Stimulated activated CD4-positive, alpha-beta T cell treated with anti-CD3 and anti-CD28 coated beads, Interleukin-4, amount 100 ng/mL, for 1 hour (primary cell): ENCODE data around the gene STAT5A.
"Not testable (repeated sequence)": the region's sequence is repeated elsewhere in the genome, so short reads cannot be mapped to it uniquely, and the experiment has no call there.

Source experiments
- DNase-seq: peaks from one replicate; pipeline ENCODE4 v3.0.0-alpha.2; 2020

The STAT5A gene

GRCh38 chr17:42286411-42287221 is 1.7 kb upstream of the STAT5A start:
- peak; percentile 11 for DNase-seq

DNA sequence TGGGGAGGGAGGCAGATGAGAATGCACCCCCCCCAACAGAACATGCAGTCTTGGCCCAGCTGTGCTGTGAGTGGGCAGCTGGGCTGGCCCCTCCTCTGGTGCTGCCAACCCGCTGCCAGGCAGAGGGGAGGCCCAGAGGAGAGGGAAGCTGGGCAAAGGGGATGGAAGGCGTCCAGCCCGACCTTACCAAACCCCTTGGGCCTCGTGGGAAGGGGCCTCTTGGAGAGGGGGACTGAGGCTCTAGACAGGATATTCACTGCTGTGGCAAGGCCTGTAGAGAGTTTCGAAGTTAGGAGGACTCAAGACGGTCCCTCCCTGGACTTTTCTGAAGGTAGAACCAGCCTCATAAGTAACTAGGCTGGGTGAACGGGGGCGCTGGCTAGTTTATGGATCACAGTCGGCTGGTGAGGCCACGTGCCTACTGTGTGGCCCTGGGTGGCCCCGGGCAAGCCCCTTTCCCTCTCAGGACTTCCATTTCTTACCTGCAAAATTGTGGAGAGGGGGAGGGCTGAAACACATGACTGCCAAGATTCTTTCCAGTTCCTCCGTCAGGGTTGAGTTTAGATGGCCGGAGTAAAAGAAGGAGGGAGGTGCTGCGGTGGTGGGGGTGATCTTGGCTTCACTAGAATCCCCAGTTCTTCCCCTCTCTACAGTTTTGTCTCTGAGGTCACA is 857 bp upstream of the STAT5A start:
- DNase-seq = peak; percentile 55

DNA sequence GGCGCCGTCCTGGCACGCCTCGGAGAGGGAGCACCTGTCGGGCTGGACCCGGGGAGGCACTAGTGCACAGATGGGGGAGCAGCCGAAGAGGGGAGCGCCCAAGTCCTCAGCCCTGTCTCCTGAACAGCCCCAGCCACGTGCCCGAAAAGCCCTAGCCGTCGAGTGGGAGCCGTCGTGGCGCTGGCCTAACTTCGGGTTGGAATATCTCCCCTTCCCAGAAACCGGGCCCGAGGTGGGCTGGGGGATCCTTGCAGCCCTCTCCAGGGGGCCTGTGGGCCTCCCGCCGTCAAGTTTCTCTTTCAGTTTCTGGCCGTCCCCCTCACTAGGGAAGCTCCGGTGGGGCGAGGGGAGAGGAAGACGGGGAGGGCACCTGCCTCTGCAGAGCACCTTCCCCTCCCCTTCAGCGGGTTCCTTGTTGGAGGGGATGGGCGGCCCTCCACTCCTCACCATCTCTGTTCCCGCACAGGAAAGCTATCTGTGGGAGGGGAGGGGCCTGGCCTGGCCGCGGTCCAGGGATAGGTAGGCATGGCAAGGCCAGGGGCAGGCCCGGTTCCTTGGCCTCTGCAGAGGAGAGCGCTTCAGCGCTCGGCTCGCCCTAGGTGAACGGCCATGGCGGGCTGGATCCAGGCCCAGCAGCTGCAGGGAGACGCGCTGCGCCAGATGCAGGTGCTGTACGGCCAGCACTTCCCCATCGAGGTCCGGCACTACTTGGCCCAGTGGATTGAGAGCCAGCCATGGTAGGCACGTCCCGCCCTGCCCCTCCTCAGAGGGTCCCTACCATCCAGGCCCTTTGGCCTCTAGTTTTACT is 709 bp downstream of the STAT5A start:
- peak; percentile 74 for DNase-seq

DNA sequence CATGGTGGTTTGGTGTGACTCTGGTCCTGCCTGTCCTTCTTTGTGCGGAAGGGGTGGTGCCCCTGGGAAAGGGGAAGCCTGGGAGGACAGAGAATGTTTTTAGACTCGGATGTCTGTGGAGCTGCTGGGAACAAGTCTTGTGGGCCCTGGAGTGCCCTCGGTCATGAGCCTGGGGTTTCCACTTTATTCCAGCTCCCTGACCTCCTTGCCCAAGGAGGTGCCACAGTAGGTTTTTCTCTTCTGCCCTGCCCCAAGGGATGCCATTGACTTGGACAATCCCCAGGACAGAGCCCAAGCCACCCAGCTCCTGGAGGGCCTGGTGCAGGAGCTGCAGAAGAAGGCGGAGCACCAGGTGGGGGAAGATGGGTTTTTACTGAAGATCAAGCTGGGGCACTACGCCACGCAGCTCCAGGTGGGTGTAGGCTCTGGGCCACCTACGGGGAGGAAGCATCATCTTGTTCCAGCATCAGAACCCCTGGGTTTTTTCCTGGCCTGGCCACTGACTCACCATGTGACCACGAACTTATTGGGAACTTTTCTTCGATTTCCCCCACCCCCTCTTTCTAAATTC is 1.4 kb downstream of the STAT5A start:
- peak; percentile 79 for DNase-seq

DNA sequence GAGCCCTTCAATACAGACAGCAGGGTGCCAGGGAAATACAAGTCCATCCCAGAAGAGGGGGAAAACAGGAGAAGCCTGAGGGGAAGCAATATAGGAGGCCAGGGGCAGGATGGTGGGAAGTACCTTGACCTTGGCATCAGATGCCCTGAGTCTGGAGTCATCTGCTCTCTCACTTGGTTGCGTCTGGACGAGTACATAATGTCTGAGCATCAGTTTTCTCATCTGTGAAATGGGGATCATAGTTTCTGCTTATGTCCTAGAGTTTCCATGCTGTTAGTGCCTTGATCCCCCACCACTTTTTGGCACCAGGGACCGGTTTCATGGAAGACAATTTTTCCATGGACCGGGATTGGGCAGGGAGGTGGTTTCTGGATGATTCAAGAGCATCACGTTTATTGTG is 2.3 kb downstream of the STAT5A start:
- peak; percentile 2 for DNase-seq

DNA sequence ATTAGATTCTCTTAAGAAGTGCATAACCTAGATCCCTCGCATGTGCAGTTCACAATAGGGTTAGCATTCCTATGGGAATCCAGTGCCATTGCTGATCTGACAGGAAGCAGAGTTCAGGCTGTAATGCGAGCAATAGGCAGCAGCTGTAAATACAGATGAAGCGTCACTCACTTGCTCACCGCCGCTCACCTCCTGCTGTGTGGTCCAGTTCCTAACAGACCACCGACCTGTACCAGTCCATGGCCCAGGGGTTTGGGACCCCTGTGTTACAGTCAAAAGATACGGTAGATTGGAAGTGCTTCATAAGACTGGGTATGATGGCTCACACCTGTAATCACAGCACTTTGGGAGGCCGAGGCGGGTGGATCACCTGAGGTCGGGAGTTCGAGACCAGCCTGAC is 2.8 kb downstream of the STAT5A start:
- no peak for DNase-seq

GRCh38 chr17:42294469-42295398 is 6.4 kb downstream of the STAT5A start:
- no peak for DNase-seq

DNA sequence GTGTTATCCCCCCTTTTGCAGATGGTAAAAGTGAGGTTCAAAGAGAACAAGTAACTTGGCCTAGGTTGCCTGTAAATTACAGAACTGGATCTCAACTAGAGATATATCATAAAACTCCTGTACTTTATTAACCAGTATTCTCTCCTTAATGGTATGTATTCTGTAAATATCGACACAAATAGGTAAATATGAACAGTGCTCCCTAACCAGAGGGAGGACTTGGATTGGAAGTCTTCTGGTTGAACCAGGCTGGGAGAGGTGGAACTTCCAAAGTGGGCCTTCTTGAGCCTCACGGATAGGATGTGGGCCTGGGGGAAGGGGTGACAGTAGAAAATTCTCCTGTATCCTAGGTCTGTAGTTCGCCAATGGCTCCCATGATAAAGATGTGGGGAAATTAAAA is 7.7 kb downstream of the STAT5A start:
- no peak for DNase-seq

- DNase-seq = not testable (repeated sequence)
These were observed 9.5 kb downstream of the STAT5A start for GRCh38 chr17:42297775-42298174.

GRCh38 chr17:42299361-42299760 is 11.1 kb downstream of the STAT5A start:
- not testable (repeated sequence) for DNase-seq

DNA sequence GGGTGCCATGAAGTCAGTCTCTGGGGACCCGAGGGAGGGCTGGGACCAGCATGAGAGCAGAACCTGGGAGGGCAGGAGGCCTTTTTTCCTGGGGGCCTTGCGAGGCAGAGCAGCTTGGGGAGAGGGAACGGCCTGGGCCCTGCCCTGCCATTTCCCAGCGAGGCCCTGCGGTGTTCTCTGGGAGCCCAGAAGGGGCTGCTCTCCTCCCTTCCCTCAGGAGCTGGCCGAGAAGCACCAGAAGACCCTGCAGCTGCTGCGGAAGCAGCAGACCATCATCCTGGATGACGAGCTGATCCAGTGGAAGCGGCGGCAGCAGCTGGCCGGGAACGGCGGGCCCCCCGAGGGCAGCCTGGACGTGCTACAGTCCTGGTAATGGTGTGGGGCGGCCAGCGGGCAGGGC is 11.6 kb downstream of the STAT5A start:
- not testable (repeated sequence) for DNase-seq

GRCh38 chr17:42301022-42301421 is 12.7 kb downstream of the STAT5A start:
- DNase-seq = no peak

DNA sequence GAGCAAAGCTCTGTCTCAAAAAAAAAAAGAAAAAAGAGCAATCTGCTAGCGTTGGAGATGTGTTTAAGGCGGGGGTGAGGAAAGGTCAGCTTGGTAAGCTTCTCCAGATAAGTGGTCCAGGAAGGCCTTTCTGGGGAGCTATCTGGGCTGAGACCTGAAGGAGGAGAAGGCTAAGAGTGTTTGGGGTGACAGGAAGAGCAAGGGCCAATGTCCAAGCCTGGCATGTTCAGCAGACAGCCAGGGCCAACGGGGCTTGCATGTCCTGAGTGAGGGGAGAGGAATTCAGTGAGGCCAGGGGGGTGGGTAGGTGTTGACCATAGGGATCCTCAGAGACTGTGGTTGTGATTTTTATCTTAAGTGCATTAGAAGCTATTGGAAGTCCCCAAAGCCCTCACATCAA is 15.4 kb downstream of the STAT5A start:
- no peak for DNase-seq

GRCh38 chr17:42304187-42305030 is 16.1 kb downstream of the STAT5A start:
- DNase-seq = no peak

DNA sequence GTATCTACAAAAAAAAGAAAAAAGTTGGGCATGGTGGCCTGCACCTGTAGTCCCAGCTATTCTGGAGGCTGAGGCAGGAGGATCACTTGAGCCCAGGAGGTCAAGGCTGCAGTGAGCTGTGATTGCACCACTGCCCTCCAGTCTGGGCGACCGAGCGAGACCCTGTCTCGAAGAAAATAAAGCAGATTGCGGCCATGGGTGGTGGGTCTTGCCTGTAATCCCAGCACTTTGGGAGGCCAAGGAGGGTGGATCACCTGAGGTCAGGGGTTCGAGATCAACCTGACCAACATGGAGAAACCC is 16.7 kb downstream of the STAT5A start:
- not testable (repeated sequence) for DNase-seq

- DNase-seq = no peak
These were observed 17.5 kb downstream of the STAT5A start for GRCh38 chr17:42305543-42306384.

- DNase-seq = no peak
These were observed 18.0 kb downstream of the STAT5A start for GRCh38 chr17:42306385-42306667.

DNA sequence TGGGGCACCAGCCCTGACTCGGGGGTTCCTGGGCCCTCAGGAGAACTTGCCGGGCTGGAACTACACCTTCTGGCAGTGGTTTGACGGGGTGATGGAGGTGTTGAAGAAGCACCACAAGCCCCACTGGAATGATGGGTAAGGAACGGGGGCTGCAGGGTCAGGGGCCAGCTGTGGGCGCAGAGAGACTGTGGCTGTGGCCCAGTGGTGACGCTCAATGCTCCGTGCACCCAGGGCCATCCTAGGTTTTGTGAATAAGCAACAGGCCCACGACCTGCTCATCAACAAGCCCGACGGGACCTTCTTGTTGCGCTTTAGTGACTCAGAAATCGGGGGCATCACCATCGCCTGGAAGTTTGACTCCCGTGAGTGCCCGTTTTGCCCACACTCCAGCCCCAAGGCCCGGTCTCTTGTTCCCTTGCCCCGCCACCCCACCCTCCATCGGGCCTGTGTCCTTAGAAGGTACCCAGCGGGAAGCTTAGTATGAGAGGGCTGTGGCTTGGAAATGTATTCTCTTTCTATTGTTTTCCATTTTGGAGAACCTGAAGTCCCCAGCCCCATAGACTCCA is 19.1 kb downstream of the STAT5A start:
- no peak for DNase-seq

GRCh38 chr17:42308446-42308845 is 20.1 kb downstream of the STAT5A start:
- DNase-seq = no peak

DNA sequence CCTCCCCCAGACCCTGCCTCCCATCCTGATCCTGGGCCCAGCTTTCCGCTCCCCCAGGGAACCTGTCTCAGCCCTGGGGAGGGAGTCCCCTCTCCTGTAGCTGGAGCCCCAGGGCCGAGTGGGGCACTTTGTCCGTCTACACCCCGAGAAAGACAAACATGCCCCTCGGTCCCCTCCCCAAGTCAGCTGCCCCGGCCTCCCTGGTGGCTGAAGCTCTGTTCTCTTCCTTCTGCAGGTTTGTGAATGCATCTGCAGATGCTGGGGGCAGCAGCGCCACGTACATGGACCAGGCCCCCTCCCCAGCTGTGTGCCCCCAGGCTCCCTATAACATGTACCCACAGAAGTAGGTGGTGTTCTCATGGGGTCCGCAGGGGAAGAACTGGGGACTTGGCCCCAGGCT is 20.8 kb downstream of the STAT5A start:
- DNase-seq = no peak
